ENCODE measurements around the gene CYBC1. TPM values are rescaled to one million over a fixed set of nuclear protein-coding genes. Genes with fewer than 3 reads are reported as not detected.
"Not testable (repeated sequence)": the region's sequence is repeated elsewhere in the genome, so short reads cannot be mapped to it uniquely, and the experiment has no call there.

The CYBC1 gene
- total RNA-seq, 4 donors from 2014 or later, result 79.2 to 103 (median 88.0) TPM

DNA sequence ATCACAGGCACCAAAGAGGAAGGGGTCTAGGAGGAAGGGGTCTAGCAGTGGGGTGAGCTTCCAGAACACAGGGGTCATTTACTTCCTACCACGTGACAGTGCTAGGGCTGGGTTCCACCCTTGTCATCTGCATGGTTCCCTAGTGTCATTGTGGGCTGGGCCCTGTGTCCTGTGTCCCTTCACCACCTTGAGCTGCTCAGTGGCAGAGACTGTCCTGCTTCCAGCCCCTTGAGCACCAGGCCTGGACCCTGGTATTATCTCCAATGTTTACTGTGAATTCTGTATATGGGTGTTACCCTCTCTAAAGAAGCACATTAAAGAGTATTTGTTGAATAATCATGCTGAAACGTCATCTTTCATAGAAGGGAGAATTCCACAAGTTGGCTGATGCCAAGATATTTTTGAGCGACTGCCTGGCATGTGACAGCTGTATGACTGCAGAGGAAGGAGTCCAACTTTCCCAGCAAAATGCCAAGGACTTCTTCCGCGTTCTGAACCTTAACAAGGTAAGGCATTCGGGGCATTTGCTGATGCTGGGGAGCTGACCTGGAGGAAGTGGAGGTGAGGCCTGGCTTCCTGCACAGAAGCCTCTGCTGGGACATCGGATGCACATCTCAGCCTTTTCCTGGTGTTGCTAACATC, 13.5 kb upstream of the CYBC1 start:
- Histone ChIP-seq H3K36me3 (peaks cover 0 to 85% (median 0%) of the 10 kb centered on the region in 3 donors), H3K4me3 (no peak overlapping the region), H3K27me3 (no peaks in the 10 kb centered on the region), H3K9me3 (no peaks in the 10 kb centered on the region), H3K4me1 (peaks cover 0 to 9% (median 1%) of the 10 kb centered on the region in 4 donors), H3K27ac (peak overlapping the region in 1 of 4 donors; percentile 5)
- TF ChIP-seq POLR2A (IDR thresholded peaks at IDR 0.05) (no peak), CTCF (IDR thresholded peaks at IDR 0.05) (no peak)
- no peak for DNase-seq

DNA sequence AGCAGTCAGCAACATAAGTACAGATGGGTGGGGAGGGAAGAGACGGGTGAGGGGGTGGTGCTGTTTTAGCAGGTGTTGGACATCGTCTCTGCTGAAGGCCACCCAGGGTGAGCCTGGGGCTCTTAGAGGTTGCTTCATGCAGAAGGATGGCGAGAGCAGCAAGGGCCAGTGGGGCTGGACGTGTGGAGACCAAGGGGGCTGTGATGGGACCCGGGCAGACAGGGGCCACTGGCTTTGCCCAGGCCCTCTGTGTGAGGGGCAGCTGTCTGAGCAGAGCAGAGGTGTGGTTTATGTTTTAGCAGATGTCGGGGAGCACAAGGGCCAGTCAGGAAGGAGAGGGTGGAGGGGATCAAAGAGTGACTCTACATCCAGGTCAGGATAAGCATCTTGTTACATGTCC, 12.8 kb upstream of the CYBC1 start:
- Histone ChIP-seq H3K27me3 (no peaks in the 10 kb centered on the region), H3K36me3 (peaks cover 0 to 78% (median 0%) of the 10 kb centered on the region in 3 donors), H3K4me3 (no peak overlapping the region), H3K27ac (no peak overlapping the region), H3K9me3 (no peaks in the 10 kb centered on the region), H3K4me1 (peaks cover 0 to 9% (median 1%) of the 10 kb centered on the region in 4 donors)
- no peak for DNase-seq
- TF ChIP-seq CTCF (IDR thresholded peaks at IDR 0.05) (no peak), POLR2A (IDR thresholded peaks at IDR 0.05) (no peak)

DNA sequence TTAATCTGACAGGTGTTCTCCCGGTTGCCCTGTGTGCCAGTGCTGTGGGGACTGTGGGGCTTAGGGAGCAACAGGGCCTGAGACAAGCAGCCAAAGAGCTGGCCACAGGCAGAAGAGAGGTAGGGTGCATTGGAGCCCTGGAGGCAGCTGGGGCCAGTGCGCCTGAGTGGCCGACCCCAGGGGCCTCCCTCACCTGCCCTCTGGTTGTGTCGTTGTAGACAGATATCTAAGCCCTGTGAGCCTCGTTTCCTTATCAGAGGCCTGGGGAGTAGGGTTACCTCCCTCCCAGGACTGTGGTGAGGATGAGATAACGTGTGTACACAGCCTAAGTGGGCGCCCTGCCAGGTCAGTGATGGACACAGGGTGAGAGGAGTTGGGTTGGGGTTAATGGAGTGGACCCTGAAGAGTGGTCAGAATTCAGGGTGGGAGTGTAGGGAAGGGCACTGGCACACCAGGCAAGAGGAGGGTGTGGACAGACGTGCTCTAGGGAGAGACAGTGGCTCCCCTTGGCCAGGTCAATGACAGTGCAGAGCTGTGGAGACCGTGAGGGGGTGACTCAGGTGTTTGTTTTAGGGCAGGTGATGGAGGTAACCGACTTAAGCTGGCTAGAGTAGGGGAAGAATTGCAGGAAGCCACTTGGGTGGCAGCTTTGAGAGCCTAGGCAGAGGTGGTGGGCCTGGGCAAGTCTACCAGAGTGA, 11.4 kb upstream of the CYBC1 start:
- peaks cover 0 to 16% (median 5%) of the 10 kb centered on the region in 4 donors for H3K4me1 ChIP-seq
- TF ChIP-seq CTCF (IDR thresholded peaks at IDR 0.05) (no peak), POLR2A (IDR thresholded peaks at IDR 0.05) (no peak)
- H3K36me3 ChIP-seq, result peaks cover 0 to 67% (median 0%) of the 10 kb centered on the region in 3 donors
- no peaks in the 10 kb centered on the region for H3K9me3 ChIP-seq
- H3K4me3 ChIP-seq, result no peak overlapping the region
- no peaks in the 10 kb centered on the region for H3K27me3 ChIP-seq
- DNase-seq, result peak in 1 of 3 donors; percentile 48
- H3K27ac ChIP-seq, result peak overlapping the region in 1 of 4 donors; percentile 2

- not testable (repeated sequence) for H3K27ac ChIP-seq, H3K27me3 ChIP-seq, H3K9me3 ChIP-seq, DNase-seq
- peaks cover 0 to 19% (median 5%) of the 10 kb centered on the region in 4 donors for H3K4me1 ChIP-seq
- peaks cover 0 to 50% (median 0%) of the 10 kb centered on the region in 3 donors for H3K36me3 ChIP-seq
- peak overlapping the region in 1 of 4 donors; percentile 91 for H3K4me3 ChIP-seq
These were observed 9.4 kb upstream of the CYBC1 start for GRCh38 chr17:82459936-82460335.

GRCh38 chr17:82458885-82459424, 8.4 kb upstream of the CYBC1 start:
- H3K27ac ChIP-seq, result peak overlapping the region; percentile 99 to 100 (median 100)
- H3K36me3 ChIP-seq, result peaks cover 0 to 40% (median 0%) of the 10 kb centered on the region in 3 donors
- H3K27me3 ChIP-seq, result no peaks in the 10 kb centered on the region
- H3K4me3 ChIP-seq, result peak overlapping the region; percentile 75 to 98 (median 94)
- peak in 1 of 3 donors; percentile 41 for DNase-seq
- peaks cover 0 to 19% (median 5%) of the 10 kb centered on the region in 4 donors for H3K4me1 ChIP-seq
- TF ChIP-seq CTCF (IDR thresholded peaks at IDR 0.05) (no peak), POLR2A (IDR thresholded peaks at IDR 0.05) (no peak)
- no peaks in the 10 kb centered on the region for H3K9me3 ChIP-seq
